Mucosa of descending colon (tissue), 3 donors: Measurements from ENCODE around the gene ZNF470. TPM values are rescaled to one million over a fixed set of nuclear protein-coding genes. Genes with fewer than 3 reads are reported as not detected.

Experiments
- ATAC-seq: fragments of 200-7000 bp; cut with Tn5 transposase; one replicate; pipeline ENCODE4 v1.9.1; 2020; ENCODE audit warnings: mild to moderate bottlenecking, moderate library complexity
- DNase-seq, 3 donors: peaks; one replicate each; pipeline ENCODE4 v3.0.0-alpha.2; 2020
- H3K36me3 ChIP-seq: fragments of 200-600 bp; one replicate; pipeline ENCODE4 v1.8.0; 2021; ENCODE audit warnings: low read depth, mild to moderate bottlenecking
- H3K4me1 ChIP-seq: fragments of 200-600 bp; one replicate; pipeline ENCODE4 v1.8.0; 2021; ENCODE audit warnings: low read depth, mild to moderate bottlenecking
- H3K4me3 ChIP-seq: fragments of 200-600 bp; one replicate; pipeline ENCODE4 v1.8.0; 2021; ENCODE audit warnings: mild to moderate bottlenecking
- H3K9me3 ChIP-seq: fragments of 200-600 bp; one replicate; pipeline ENCODE4 v1.8.0; 2021; ENCODE audit warnings: mild to moderate bottlenecking
- CTCF ChIP-seq: fragments of 200-600 bp; IDR thresholded peaks from one replicate; pipeline ENCODE4 v1.8.0; 2022; ENCODE audit warnings: antibody characterized with exemption, mild to moderate bottlenecking
- intact Hi-C, 2 donors: fragments of 100-400 bp; cut with DNase I in 1 of 2; cut with micrococcal nuclease in 1 of 2; formaldehyde crosslinking; loops; one replicate each; pipeline versions ENCODE4 v1.11.0 to v1.11.1; 2022; cut with DNase I, micrococcal nuclease
- total RNA-seq, 3 donors: library from RNA; stranded (reverse); fragmentation: NEBNext Ultra II Directional in 2 of 3; extraction: Animal tissue kit (Norgen Biotek cat#: 25700) in 2 of 3; gene quantifications; one replicate each; pipeline versions ENCODE4 v1.2.1 to v1.2.4, GENCODE V29; 2021 to 2023
- donor health status: DM: no; HTN: no; CAD: no; lungs with moderate emphysema.
- donor health status: DM: no; HTN: no; CAD: no.
- donor health status: DM: no; HTN: yes; CAD: no.

The ZNF470 gene
- total RNA-seq, 3 donors from 2014 or later: 1.6 to 6.7 (median 2.2) TPM

- H3K4me3 ChIP-seq: no peak overlapping the region
- intact Hi-C loops: no loop called here
- peaks cover 94% of the 10 kb centered on the region for H3K9me3 ChIP-seq
- TF ChIP-seq CTCF: no peak
- DNase-seq (no peak), ATAC-seq (no peak)
- no peaks in the 10 kb centered on the region for H3K4me1 ChIP-seq
- no peaks in the 10 kb centered on the region for H3K36me3 ChIP-seq
Measured at GRCh38 chr19:56612737-56613136, 45.5 kb downstream of the ZNF470 start.

- no peak overlapping the region for H3K4me3 ChIP-seq
- H3K9me3 ChIP-seq: peaks cover 94% of the 10 kb centered on the region
- DNase-seq (no peak), ATAC-seq (no peak)
- TF ChIP-seq CTCF: no peak
- no peaks in the 10 kb centered on the region for H3K4me1 ChIP-seq
- no peaks in the 10 kb centered on the region for H3K36me3 ChIP-seq
- intact Hi-C loops: no loop called here
Measured at GRCh38 chr19:56613639-56614038, 46.4 kb downstream of the ZNF470 start.

- ATAC-seq: no peak
- intact Hi-C loops: no loop called here
- peaks cover 100% of the 10 kb centered on the region for H3K9me3 ChIP-seq
- DNase-seq: no peak
- no peak for TF ChIP-seq CTCF
- H3K36me3 ChIP-seq: peaks cover 5% of the 10 kb centered on the region
- no peak overlapping the region for H3K4me3 ChIP-seq
- H3K4me1 ChIP-seq: no peaks in the 10 kb centered on the region
Measured at GRCh38 chr19:56617531-56617930, 50.3 kb downstream of the ZNF470 start.

- intact Hi-C loops: no loop called here
- Histone ChIP-seq H3K9me3 (peaks cover 100% of the 10 kb centered on the region), H3K36me3 (peaks cover 5% of the 10 kb centered on the region)
Measured at GRCh38 chr19:56619121-56619520, 51.9 kb downstream of the ZNF470 start.

GRCh38 chr19:56622374-56622773 is 55.1 kb downstream of the ZNF470 start:
- Histone ChIP-seq H3K4me3 (no peak overlapping the region), H3K4me1 (no peaks in the 10 kb centered on the region), H3K9me3 (peaks cover 98% of the 10 kb centered on the region), H3K36me3 (peaks cover 5% of the 10 kb centered on the region)
- DNase-seq: no peak
- ATAC-seq: no peak
- TF ChIP-seq CTCF: no peak
- intact Hi-C loops: no loop called here

More at GRCh38 chr19:56619121-56619520, 51.9 kb downstream of the ZNF470 start:
- TF ChIP-seq CTCF: no peak
- H3K4me3 ChIP-seq: no peak overlapping the region
- DNase-seq: no peak
- ATAC-seq: no peak
- H3K4me1 ChIP-seq: no peaks in the 10 kb centered on the region

- ATAC-seq (no peak), DNase-seq (no peak)
- no peaks in the 10 kb centered on the region for H3K4me1 ChIP-seq
- H3K9me3 ChIP-seq: peaks cover 98% of the 10 kb centered on the region
- TF ChIP-seq CTCF: no peak
- intact Hi-C loops: no loop called here
- peaks cover 5% of the 10 kb centered on the region for H3K36me3 ChIP-seq
- no peak overlapping the region for H3K4me3 ChIP-seq
Measured at GRCh38 chr19:56623006-56623405, 55.7 kb downstream of the ZNF470 start.
